Activated naive CD8-positive, alpha-beta T cell treated with anti-CD3 and anti-CD28 coated beads, Interleukin-2, amount 10 ng/mL, durations not matched to agents 7 days and 5 days (primary cell): Measurements from ENCODE around the gene POLR1A. TPM values are rescaled to one million over a fixed set of nuclear protein-coding genes. Genes with fewer than 3 reads are reported as not detected.
A peak's percentile ranks its signal among the peaks of the same experiment; 100 is the strongest.

ENCODE experiments used
- ATAC-seq: fragments of 150-1000 bp; cut with Tn5 transposase; one replicate; pipeline ENCODE4 v1.10.0; 2021; ENCODE audit warnings: low read depth, moderate library complexity
- POLR2A ChIA-PET: fragments of 350-600 bp; sonication (Branson Sonifier 250); formaldehyde crosslinking; loops from one replicate; lab custom pipeline; 2021; ENCODE audit warnings: antibody characterized with exemption; lab: Charles Lee
- DNase-seq: peaks from one replicate; pipeline ENCODE4 v3.0.0; 2021
- H3K27ac Mint-ChIP-seq: one replicate; pipeline ENCODE4 v1.8.0; 2022; ENCODE audit warnings: mild to moderate bottlenecking, mixed read lengths
- H3K27me3 Mint-ChIP-seq: one replicate; pipeline ENCODE4 v1.8.0; 2022; ENCODE audit warnings: mild to moderate bottlenecking, moderate library complexity, mixed read lengths
- H3K36me3 Mint-ChIP-seq: one replicate; pipeline ENCODE4 v1.8.0; 2021; ENCODE audit warnings: mild to moderate bottlenecking, mixed read lengths
- H3K4me1 Mint-ChIP-seq: one replicate; pipeline ENCODE4 v1.8.0; 2021; ENCODE audit warnings: mixed read lengths
- H3K4me3 Mint-ChIP-seq: one replicate; pipeline ENCODE4 v1.8.0; 2022; ENCODE audit warnings: mild to moderate bottlenecking, moderate library complexity, mixed read lengths
- H3K9me3 Mint-ChIP-seq: one replicate; pipeline ENCODE4 v1.8.0; 2021; ENCODE audit warnings: mixed read lengths
- total RNA-seq, 2 experiments: library from RNA; stranded (reverse); gene quantifications; one replicate each; pipeline ENCODE4 v1.2.3, GENCODE V29; 2021

The POLR1A gene
- total RNA-seq, 2 experiments from 2014 or later, result 27.3 to 29.5 TPM

GRCh38 chr2:86048383-86048701 is 57.3 kb downstream of the POLR1A start:
- Mint-ChIP-seq H3K27ac (no peak overlapping the region), H3K36me3 (peaks cover 18% of the 10 kb centered on the region), H3K27me3 (no peaks in the 10 kb centered on the region), H3K9me3 (no peaks in the 10 kb centered on the region), H3K4me1 (no peaks in the 10 kb centered on the region), H3K4me3 (no peak overlapping the region)
- peak; percentile 12 for DNase-seq
- POLR2A ChIA-PET, result interaction anchor here (1.1 kb wide), 1 partner anchor 58 kb away, joined by 3 read pairs; the partner anchor contains the start of genes POLR1A and PTCD3
- ATAC-seq, result no peak

- H3K27me3 Mint-ChIP-seq, result no peaks in the 10 kb centered on the region
- DNase-seq (peak; percentile 15), ATAC-seq (no peak)
- POLR2A ChIA-PET, result interaction anchor here (1.1 kb wide), 1 partner anchor 58 kb away, joined by 3 read pairs; the partner anchor contains the start of genes POLR1A and PTCD3
- H3K27ac Mint-ChIP-seq, result no peak overlapping the region
- no peaks in the 10 kb centered on the region for H3K4me1 Mint-ChIP-seq
- no peaks in the 10 kb centered on the region for H3K9me3 Mint-ChIP-seq
- no peak overlapping the region for H3K4me3 Mint-ChIP-seq
- H3K36me3 Mint-ChIP-seq, result peaks cover 22% of the 10 kb centered on the region
These were observed 57.9 kb downstream of the POLR1A start for GRCh38 chr2:86047575-86048382.

- DNase-seq (peak; percentile 8), ATAC-seq (no peak)
- H3K27me3 Mint-ChIP-seq, result no peaks in the 10 kb centered on the region
- H3K4me1 Mint-ChIP-seq, result peaks cover 10% of the 10 kb centered on the region
- H3K27ac Mint-ChIP-seq, result no peak overlapping the region
- H3K4me3 Mint-ChIP-seq, result no peak overlapping the region
- peaks cover 29% of the 10 kb centered on the region for H3K36me3 Mint-ChIP-seq
- no peaks in the 10 kb centered on the region for H3K9me3 Mint-ChIP-seq
- POLR2A ChIA-PET, result no interaction called here
These were observed 60.1 kb downstream of the POLR1A start for GRCh38 chr2:86045541-86045940.

- H3K4me1 Mint-ChIP-seq, result peaks cover 12% of the 10 kb centered on the region
- H3K9me3 Mint-ChIP-seq, result no peaks in the 10 kb centered on the region
- no peak overlapping the region for H3K4me3 Mint-ChIP-seq
- no peak for ATAC-seq
- DNase-seq, result no peak
- peaks cover 31% of the 10 kb centered on the region for H3K36me3 Mint-ChIP-seq
- no peaks in the 10 kb centered on the region for H3K27me3 Mint-ChIP-seq
- H3K27ac Mint-ChIP-seq, result no peak overlapping the region
- POLR2A ChIA-PET, result no interaction called here
These were observed 61.1 kb downstream of the POLR1A start for GRCh38 chr2:86044614-86045013.

- Mint-ChIP-seq H3K4me3 (no peak overlapping the region), H3K36me3 (peaks cover 31% of the 10 kb centered on the region), H3K27me3 (no peaks in the 10 kb centered on the region), H3K27ac (no peak overlapping the region), H3K9me3 (no peaks in the 10 kb centered on the region), H3K4me1 (peaks cover 17% of the 10 kb centered on the region)
- DNase-seq, result peak; percentile 11
- POLR2A ChIA-PET, result no interaction called here
- ATAC-seq, result no peak
These were observed 61.6 kb downstream of the POLR1A start for GRCh38 chr2:86044045-86044444.

GRCh38 chr2:86042256-86043168 is 63.2 kb downstream of the POLR1A start:
- no peak for ATAC-seq
- Mint-ChIP-seq H3K27me3 (no peaks in the 10 kb centered on the region), H3K36me3 (peaks cover 34% of the 10 kb centered on the region), H3K4me1 (peaks cover 33% of the 10 kb centered on the region), H3K4me3 (no peak overlapping the region), H3K9me3 (no peaks in the 10 kb centered on the region), H3K27ac (peak overlapping the region; percentile 7)
- DNase-seq, result peak; percentile 13
- POLR2A ChIA-PET, result interaction anchor here (1.1 to 1.4 kb wide), 2 partner anchors 35 to 48 kb away, joined by 4 read pairs; no protein-coding TSS in a partner anchor

- H3K4me3 Mint-ChIP-seq, result no peak overlapping the region
- H3K36me3 Mint-ChIP-seq, result peaks cover 27% of the 10 kb centered on the region
- peaks cover 56% of the 10 kb centered on the region for H3K4me1 Mint-ChIP-seq
- ATAC-seq, result no peak
- peak; percentile 31 for DNase-seq
- POLR2A ChIA-PET, result interaction anchor here (1.6 to 2.7 kb wide), 2 partner anchors 151 to 186 kb away, joined by 5 to 10 read pairs; partner anchors contain the start of gene ST3GAL5
- H3K9me3 Mint-ChIP-seq, result no peaks in the 10 kb centered on the region
- H3K27ac Mint-ChIP-seq, result peak overlapping the region; percentile 88
- no peaks in the 10 kb centered on the region for H3K27me3 Mint-ChIP-seq
These were observed 65.6 kb downstream of the POLR1A start for GRCh38 chr2:86039963-86040655.

GRCh38 chr2:86039178-86039962 is 66.3 kb downstream of the POLR1A start:
- H3K4me3 Mint-ChIP-seq, result no peak overlapping the region
- POLR2A ChIA-PET, result interaction anchor here (0.8 to 2.7 kb wide), 4 partner anchors 29 to 186 kb away, joined by 3 to 10 read pairs (median 4); partner anchors contain the start of genes POLR1A, PTCD3 and ST3GAL5

GRCh38 chr2:86038291-86039081 is 67.2 kb downstream of the POLR1A start:
- Mint-ChIP-seq H3K9me3 (no peaks in the 10 kb centered on the region), H3K27me3 (no peaks in the 10 kb centered on the region), H3K27ac (peak overlapping the region; percentile 99), H3K4me1 (peaks cover 65% of the 10 kb centered on the region), H3K36me3 (peaks cover 31% of the 10 kb centered on the region), H3K4me3 (peak overlapping the region; percentile 79)
- DNase-seq (peak; percentile 72), ATAC-seq (peak; percentile 48)
- POLR2A ChIA-PET, result interaction anchor here (0.8 to 5.1 kb wide), 8 partner anchors 30 to 185 kb away, joined by 3 to 74 read pairs (median 7); partner anchors contain the start of genes POLR1A, PTCD3 and ST3GAL5

More at GRCh38 chr2:86039178-86039962, 66.3 kb downstream of the POLR1A start:
- Mint-ChIP-seq H3K27me3 (no peaks in the 10 kb centered on the region), H3K9me3 (no peaks in the 10 kb centered on the region), H3K4me1 (peaks cover 60% of the 10 kb centered on the region), H3K27ac (peak overlapping the region; percentile 99), H3K36me3 (peaks cover 26% of the 10 kb centered on the region)
- DNase-seq, result peak; percentile 40
- ATAC-seq, result no peak

- POLR2A ChIA-PET, result interaction anchor here (0.6 to 5.1 kb wide), 7 partner anchors 39 to 207 kb away, joined by 3 to 74 read pairs (median 10); partner anchors contain the start of gene ST3GAL5
- Mint-ChIP-seq H3K4me3 (peak overlapping the region; percentile 79), H3K9me3 (no peaks in the 10 kb centered on the region), H3K27ac (peak overlapping the region; percentile 99), H3K27me3 (no peaks in the 10 kb centered on the region), H3K36me3 (peaks cover 32% of the 10 kb centered on the region), H3K4me1 (peaks cover 68% of the 10 kb centered on the region)
- ATAC-seq (no peak), DNase-seq (peak; percentile 44)
These were observed 67.9 kb downstream of the POLR1A start for GRCh38 chr2:86037795-86038192.

GRCh38 chr2:86037141-86037794 is 68.4 kb downstream of the POLR1A start:
- Mint-ChIP-seq H3K4me3 (peak overlapping the region; percentile 79), H3K27ac (peak overlapping the region; percentile 99), H3K4me1 (peaks cover 69% of the 10 kb centered on the region), H3K27me3 (no peaks in the 10 kb centered on the region), H3K9me3 (no peaks in the 10 kb centered on the region), H3K36me3 (peaks cover 33% of the 10 kb centered on the region)
- POLR2A ChIA-PET, result interaction anchor here (0.6 to 5.1 kb wide), 13 partner anchors 31 to 209 kb away, joined by 3 to 74 read pairs (median 7); partner anchors contain the start of gene ST3GAL5
- peak; percentile 43 for DNase-seq
- ATAC-seq, result no peak
